HG03060 (cell line): Measurements from ENCODE around the gene HTRA2.

Experiments
- ATAC-seq: cut with Tn5 transposase; IDR thresholded peaks from one replicate; pipeline ENCODE4 v1.9.1; 2021; ENCODE audit warnings: low read depth, moderate number of reproducible peaks; ENCODE audit not compliant: unreplicated experiment

The HTRA2 gene

DNA sequence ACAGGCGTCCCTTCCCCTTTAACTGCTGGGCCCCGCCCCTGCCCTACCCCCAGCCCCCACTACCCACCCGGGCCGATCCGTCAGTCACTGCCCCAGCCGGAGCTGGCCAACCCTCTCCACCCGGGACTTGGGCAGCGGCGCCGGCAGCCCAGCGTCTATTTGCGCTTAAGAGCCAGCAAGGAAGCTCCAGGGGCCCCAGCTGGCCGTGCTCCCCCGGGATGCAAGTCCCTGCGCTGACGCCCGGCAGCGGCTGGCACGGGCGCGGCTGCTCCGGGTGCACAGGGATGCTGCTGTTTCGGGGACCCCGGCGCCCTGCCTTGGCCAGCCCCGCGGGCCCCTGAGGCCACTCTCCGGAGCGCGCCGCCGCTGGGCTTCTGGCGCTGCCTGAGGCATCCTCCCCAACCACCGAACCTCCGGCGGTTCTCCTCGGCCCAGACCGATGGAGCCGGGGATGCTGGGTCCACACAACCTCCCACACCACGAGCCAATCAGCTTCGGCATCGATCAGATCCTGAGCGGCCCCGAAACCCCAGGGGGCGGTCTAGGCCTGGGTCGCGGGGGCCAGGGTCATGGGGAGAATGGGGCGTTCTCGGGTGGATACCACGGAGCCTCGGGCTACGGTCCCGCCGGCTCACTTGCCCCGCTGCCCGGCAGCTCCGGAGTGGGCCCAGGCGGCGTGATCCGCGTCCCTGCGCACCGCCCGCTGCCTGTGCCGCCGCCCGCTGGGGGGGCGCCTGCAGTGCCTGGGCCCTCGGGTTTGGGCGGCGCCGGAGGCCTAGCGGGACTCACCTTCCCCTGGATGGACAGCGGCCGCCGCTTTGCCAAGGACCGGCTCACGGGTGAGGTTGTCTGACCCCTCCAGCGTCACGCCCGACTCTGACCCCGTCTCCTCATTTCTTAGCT is 15.1 kb upstream of the HTRA2 start, which contains the start of gene TLX2:
TSS of gene TLX2 (plus strand) at position 83 of the 903 bp plus-strand sequence. CDS start at position 440, 357 bp downstream.
- ATAC-seq: no peak

- no peak for ATAC-seq
These were observed 14.3 kb upstream of the HTRA2 start for GRCh38 chr2:74515271-74515980.

GRCh38 chr2:74515981-74516633 is 13.6 kb upstream of the HTRA2 start:
- ATAC-seq: no peak

DNA sequence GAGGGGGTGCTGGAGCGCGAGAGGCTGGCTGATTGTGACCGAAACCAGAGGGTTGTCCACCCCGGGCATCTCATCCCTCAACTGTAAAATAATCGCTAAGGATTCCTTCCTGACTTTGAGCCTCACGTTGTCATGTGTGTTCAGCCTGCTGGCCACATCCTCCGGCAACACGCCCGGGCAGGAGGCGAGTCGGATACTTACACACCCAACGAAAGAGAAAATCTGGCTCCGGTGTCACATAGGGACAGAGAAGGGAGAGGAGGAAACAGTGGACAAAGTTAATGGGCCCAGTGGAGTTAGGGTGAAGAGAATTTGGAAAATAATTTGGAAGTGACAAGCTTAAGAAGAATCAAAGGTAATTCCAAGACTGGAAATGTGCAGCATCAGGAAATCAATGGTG is 13.1 kb upstream of the HTRA2 start:
- no peak for ATAC-seq

- ATAC-seq: no peak
These were observed 7.2 kb upstream of the HTRA2 start for GRCh38 chr2:74522516-74522915.

DNA sequence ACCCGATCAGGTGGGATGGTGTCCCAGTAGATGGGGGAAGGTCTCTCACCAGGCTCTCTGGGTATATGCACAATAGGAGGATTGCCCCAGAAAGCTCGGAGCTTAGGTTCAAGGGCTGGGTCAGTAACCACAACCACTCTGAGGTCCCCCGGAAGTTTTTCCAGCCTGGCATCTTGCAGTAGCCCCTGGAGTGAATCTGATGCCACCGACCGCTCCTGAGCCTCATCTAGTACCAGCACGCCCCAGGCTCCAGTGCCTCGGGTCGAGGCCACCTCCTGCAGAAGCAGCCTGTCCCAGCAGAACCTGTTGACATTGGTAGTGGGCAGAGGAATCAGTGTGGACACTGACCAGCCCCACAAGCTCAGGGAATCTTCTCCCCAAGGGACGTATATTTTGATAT is 5.7 kb upstream of the HTRA2 start:
- no peak for ATAC-seq

GRCh38 chr2:74524955-74525716 is 4.6 kb upstream of the HTRA2 start:
- ATAC-seq: no peak

DNA sequence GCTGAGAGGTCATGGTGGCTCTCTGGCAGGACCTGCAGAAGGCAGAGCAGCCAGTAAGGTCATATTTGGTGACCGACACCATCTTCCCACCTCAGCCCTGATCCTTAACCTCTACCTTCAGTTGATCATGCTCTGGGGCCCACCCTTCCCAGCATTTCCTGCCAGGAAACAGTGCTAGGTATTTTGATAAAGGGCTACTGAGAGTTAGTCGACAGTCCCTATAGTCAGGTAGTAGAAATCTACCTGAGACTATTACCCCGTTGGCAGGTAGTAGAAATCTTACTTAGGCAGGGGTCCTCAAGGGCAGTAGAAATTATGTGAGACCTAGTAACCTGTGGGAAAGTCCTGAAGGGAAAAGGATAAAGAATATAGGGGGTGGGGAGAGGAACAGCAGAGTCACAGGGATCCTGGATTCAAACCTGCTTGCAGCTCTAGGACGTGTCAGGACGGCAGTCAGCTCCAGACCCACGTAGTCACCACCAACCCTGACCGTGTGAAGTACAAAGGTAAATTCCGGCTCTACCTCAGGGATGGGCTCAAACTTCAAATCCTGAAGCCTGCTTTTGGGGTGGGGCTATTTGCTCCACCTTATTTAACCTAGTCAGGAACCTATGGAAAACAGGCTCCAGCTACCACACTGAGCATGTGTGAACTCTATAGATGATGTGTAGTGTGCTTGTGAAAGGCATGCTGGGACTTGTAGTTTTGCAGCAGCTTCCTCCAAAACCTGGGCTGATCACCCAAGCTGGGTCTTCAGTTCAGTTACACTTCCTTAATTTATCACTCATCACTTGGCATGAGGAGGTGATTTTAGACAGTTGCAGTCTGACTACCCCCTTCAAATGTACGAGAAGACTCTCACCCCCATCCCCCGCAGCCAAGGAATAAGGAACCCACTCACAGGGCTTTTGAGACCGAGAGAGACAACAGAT is 3.8 kb upstream of the HTRA2 start, which contains the start of gene DQX1:
TSS of gene DQX1 (minus strand) at position 515 of the 932 bp plus-strand sequence. CDS start at position 13, 502 bp downstream.
- ATAC-seq: no peak

GRCh38 chr2:74526649-74527230 is 3.0 kb upstream of the HTRA2 start:
- no peak for ATAC-seq

DNA sequence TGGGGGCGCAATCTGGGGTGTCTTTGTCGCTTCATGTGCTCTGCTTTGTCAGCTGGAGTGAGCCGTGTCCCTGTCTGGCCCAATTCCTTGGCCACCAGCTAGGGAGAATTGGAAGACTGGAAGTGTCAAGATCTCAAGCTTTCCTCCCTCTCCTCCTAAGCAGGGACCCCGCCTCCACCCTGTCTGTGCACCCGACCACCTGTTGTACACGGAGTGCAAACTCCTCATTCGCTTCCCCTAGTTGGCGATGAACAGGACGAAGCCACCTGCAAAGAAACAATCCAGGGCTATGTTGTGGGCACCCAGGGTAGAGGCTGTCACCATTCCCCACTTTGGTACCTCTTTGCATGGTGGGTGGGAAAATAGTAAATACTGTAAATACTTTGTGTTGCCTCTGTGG is 2.0 kb upstream of the HTRA2 start:
- ATAC-seq: no peak

- peak; percentile 6 for ATAC-seq
These were observed 955 bp upstream of the HTRA2 start for GRCh38 chr2:74528600-74529356.

DNA sequence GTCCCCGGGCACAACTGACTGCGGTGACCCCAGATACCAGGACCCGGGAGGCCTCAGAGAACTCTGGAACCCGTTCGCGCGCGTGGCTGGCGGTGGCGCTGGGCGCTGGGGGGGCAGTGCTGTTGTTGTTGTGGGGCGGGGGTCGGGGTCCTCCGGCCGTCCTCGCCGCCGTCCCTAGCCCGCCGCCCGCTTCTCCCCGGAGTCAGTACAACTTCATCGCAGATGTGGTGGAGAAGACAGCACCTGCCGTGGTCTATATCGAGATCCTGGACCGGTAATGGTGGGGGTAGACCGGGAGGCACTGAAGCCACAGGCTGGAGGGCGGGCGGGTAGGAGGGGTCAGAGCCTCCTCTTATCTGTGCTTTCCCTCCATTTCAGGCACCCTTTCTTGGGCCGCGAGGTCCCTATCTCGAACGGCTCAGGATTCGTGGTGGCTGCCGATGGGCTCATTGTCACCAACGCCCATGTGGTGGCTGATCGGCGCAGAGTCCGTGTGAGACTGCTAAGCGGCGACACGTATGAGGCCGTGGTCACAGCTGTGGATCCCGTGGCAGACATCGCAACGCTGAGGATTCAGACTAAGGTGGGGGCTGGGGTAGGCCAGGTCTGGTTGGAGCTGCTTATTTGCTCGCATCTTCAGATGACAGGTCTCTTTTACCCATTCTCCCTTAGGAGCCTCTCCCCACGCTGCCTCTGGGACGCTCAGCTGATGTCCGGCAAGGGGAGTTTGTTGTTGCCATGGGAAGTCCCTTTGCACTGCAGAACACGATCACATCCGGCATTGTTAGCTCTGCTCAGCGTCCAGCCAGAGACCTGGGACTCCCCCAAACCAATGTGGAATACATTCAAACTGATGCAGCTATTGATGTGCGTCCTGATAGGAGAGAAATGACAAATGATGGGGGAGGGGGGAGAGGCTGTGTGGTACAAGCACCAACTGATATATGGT is 780 bp downstream of the HTRA2 start:
- ATAC-seq: no peak

DNA sequence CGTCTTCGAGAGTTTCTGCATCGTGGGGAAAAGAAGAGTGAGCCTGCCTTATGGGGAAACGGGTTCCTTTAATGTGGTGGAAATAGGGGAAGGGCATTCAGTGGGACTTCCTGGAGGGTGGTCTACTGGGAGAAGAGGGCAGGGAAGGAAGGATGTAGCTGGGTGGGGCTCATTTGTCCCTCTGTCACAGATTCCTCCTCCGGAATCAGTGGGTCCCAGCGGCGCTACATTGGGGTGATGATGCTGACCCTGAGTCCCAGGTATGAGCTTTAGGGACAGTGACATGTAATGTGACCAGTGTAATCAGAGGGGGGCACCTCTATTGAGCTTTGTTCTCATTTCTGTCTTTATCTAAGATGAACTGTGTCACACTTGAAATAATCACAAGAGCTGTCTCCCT is 1.9 kb downstream of the HTRA2 start:
- ATAC-seq: no peak

- ATAC-seq: no peak
These were observed 2.5 kb downstream of the HTRA2 start for GRCh38 chr2:74532222-74532621.

GRCh38 chr2:74533464-74533863 is 3.7 kb downstream of the HTRA2 start:
- no peak for ATAC-seq

DNA sequence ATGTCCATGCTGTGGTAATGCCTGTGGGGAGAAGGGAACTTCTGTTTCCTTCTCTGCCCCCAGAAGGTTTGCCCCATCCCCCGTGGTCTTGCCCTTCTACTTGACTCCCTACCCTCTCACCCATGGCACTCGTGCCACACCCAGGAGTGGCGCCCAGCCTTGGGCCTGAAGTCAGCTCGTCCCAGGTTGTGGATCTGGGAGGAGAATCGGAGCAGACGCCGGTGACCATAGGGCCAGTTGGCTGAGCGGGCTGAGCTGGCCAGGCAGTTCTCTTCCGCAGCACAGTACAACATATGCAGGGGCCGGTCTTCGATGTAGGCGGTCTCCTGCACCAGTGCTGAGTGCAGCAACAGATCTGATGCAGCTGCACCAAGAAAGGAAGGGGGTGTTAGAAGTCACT is 4.7 kb downstream of the HTRA2 start:
- ATAC-seq: no peak

- no peak for ATAC-seq
These were observed 5.8 kb downstream of the HTRA2 start for GRCh38 chr2:74535440-74535965.
